PC-3 (cell line): ENCODE measurements around the gene DENND5B. TPM values are rescaled to one million over a fixed set of nuclear protein-coding genes. Genes with fewer than 3 reads are reported as not detected.

ENCODE experiments used
- ATAC-seq: fragments of 200-7000 bp; cut with Tn5 transposase; 2 replicates; pipeline ENCODE4 v1.9.1; 2020; ENCODE audit warnings: mild to moderate bottlenecking, moderate library complexity
- BruUV-seq: library from RNA; stranded (reverse); fragments of 400-500 nt; replicated peaks from 2 replicates; lab custom pipeline; 2021; lab: Mats Ljungman, UMichigan
- CTCF ChIA-PET: fragments of 300-600 bp; sonication (Branson Sonifier 250); formaldehyde crosslinking; loops from one replicate; lab custom pipeline; 2022; ENCODE audit warnings: antibody characterized with exemption; lab: Charles Lee
- POLR2A ChIA-PET: fragments of 300-600 bp; sonication (Branson Sonifier 250); formaldehyde crosslinking; loops from one replicate; lab custom pipeline; 2022; ENCODE audit warnings: antibody characterized with exemption; ENCODE audit not compliant: unreplicated experiment; lab: Charles Lee
- DNase-seq: peaks from one replicate; pipeline ENCODE4 v3.0.0-alpha.2; 2015
- H2AFZ ChIP-seq: fragments of 300-600 bp; sonication (generic); 2 replicates; pipeline ENCODE4 v1.6.0; 2016; ENCODE audit warnings: antibody characterized with exemption, low read length
- H3F3A ChIP-seq: fragments of 300-600 bp; sonication (generic); one replicate; pipeline ENCODE4 v1.6.0; 2017; ENCODE audit warnings: antibody characterized with exemption, low read length, control low read depth, mild to moderate bottlenecking; ENCODE audit not compliant: unreplicated experiment
- H3K27ac ChIP-seq: fragments of 300-600 bp; sonication (generic); 2 replicates; pipeline ENCODE4 v1.5.1; 2016; ENCODE audit warnings: mild to moderate bottlenecking, low read length
- H3K27me3 ChIP-seq: fragments of 300-600 bp; sonication (generic); 2 replicates; pipeline ENCODE4 v1.6.1; 2016; ENCODE audit warnings: low read length, mixed read lengths
- H3K36me3 ChIP-seq: fragments of 300-600 bp; sonication (generic); 2 replicates; pipeline ENCODE4 v1.6.1; 2016; ENCODE audit warnings: low read depth, mixed run types, low read length, mixed read lengths
- H3K4me1 ChIP-seq: fragments of 300-600 bp; sonication (generic); 2 replicates; pipeline ENCODE4 v1.5.1; 2016; ENCODE audit warnings: low read length; ENCODE audit not compliant: insufficient read depth
- H3K4me2 ChIP-seq: fragments of 300-600 bp; sonication (generic); 2 replicates; pipeline ENCODE4 v1.6.0; 2016; ENCODE audit warnings: low read length
- H3K4me3 ChIP-seq: fragments of 300-600 bp; sonication (generic); 2 replicates; pipeline ENCODE4 v1.5.1; 2016; ENCODE audit warnings: mild to moderate bottlenecking, low read length, mixed read lengths
- H3K79me2 ChIP-seq: fragments of 300-600 bp; sonication (generic); 2 replicates; pipeline ENCODE4 v1.6.1; 2017; ENCODE audit warnings: low read length, mixed read lengths
- H3K9ac ChIP-seq: fragments of 300-600 bp; sonication (generic); 2 replicates; pipeline ENCODE4 v1.6.0; 2016; ENCODE audit warnings: mild to moderate bottlenecking, low read length
- H3K9me2 ChIP-seq: fragments of 300-600 bp; sonication (generic); replicated peaks from 2 replicates; pipeline ENCODE4 v1.6.1; 2016; ENCODE audit warnings: mixed run types, low read length, mixed read lengths
- H3K9me3 ChIP-seq: fragments of 300-600 bp; sonication (generic); 2 replicates; pipeline ENCODE4 v1.6.1; 2016; ENCODE audit warnings: low read length, mixed read lengths
- H4K20me1 ChIP-seq: fragments of 300-600 bp; sonication (generic); 2 replicates; pipeline ENCODE4 v1.6.1; 2016; ENCODE audit warnings: low read length, mixed read lengths
- CTCF ChIP-seq: fragments of 300-600 bp; sonication (generic); conservative IDR thresholded peaks from 2 replicates; pipeline ENCODE4 v1.5.1; 2017; ENCODE audit warnings: antibody characterized with exemption, low read depth, mild to moderate bottlenecking, low read length
- EZH2 ChIP-seq: fragments of 300-600 bp; sonication (generic); IDR thresholded peaks from one replicate; pipeline ENCODE4 v1.6.1; 2017; ENCODE audit warnings: antibody characterized with exemption, mild to moderate bottlenecking, low read length; ENCODE audit not compliant: unreplicated experiment
- EZH2phosphoT487 ChIP-seq: fragments of 300-600 bp; sonication (generic); IDR thresholded peaks from 2 replicates; pipeline ENCODE4 v1.6.1; 2018; ENCODE audit warnings: mild to moderate bottlenecking, antibody characterized with exemption, low read length, borderline replicate concordance
- intact Hi-C: fragments of 100-400 bp; cut with micrococcal nuclease; formaldehyde crosslinking; loops from 2 replicates; pipeline ENCODE4 v1.9.0; 2023
- total RNA-seq: library from RNA; depleted of rRNA; stranded (reverse); fragments of >200 nt; gene quantifications from 2 replicates; pipeline ENCODE4 v1.2.3, GENCODE V29; 2014

Gene DENND5B
- total RNA-seq, 1 experiment from 2014 or later = 4.2 TPM

GRCh38 chr12:31568498-31568897, 22.4 kb downstream of the DENND5B start:
- no TSS peak for BruUV-seq
- no peaks in the 10 kb centered on the region for H3K79me2 ChIP-seq

DNA sequence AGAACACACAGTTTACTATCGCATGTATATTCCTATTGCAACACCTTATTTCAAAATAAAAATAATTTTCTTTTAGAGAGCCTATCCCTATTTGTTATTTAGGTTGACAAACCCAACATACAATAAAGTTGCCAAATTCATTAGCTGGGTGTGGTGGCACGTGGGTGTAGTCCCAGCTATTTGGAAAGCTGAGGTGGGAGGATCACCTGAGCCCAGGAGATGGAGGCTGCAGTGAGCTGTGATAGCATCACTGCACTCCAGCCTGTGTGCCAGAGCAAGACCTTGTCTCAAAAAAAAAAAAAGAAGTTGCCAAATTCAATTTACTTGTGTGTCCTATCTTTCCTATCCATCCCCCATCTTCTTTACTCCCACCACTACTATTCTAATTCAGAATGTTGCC, 23.9 kb downstream of the DENND5B start:
- Histone ChIP-seq H3K9me3 (no peaks in the 10 kb centered on the region), H3K4me1 (no peaks in the 10 kb centered on the region), H3K27me3 (no peaks in the 10 kb centered on the region), H3K27ac (no peak overlapping the region), H3K9ac (no peak overlapping the region), H2AFZ (no peak overlapping the region), H3K4me2 (no peak overlapping the region), H3F3A (no peaks in the 10 kb centered on the region), H4K20me1 (no peaks in the 10 kb centered on the region), H3K79me2 (no peaks in the 10 kb centered on the region), H3K4me3 (no peak overlapping the region), H3K36me3 (no peaks in the 10 kb centered on the region), H3K9me2 (no peaks in the 10 kb centered on the region)
- DNase-seq (no peak), ATAC-seq (no peak)
- no peak for TF ChIP-seq EZH2phosphoT487
- no peak for TF ChIP-seq EZH2
- TF ChIP-seq CTCF = no peak
- no TSS peak for BruUV-seq
- POLR2A ChIA-PET = interaction anchor here (0.6 kb wide), 1 partner anchor 59 kb away, joined by 3 read pairs; no protein-coding TSS in a partner anchor
- intact Hi-C loops = no loop called here
- CTCF ChIA-PET = no interaction called here

More at GRCh38 chr12:31568498-31568897, 22.4 kb downstream of the DENND5B start:
- no peaks in the 10 kb centered on the region for H3F3A ChIP-seq
- H3K9me2 ChIP-seq = no peaks in the 10 kb centered on the region
- H2AFZ ChIP-seq = no peak overlapping the region
- H3K36me3 ChIP-seq = no peaks in the 10 kb centered on the region
- ATAC-seq = no peak
- H4K20me1 ChIP-seq = no peaks in the 10 kb centered on the region
- no peaks in the 10 kb centered on the region for H3K9me3 ChIP-seq
- H3K4me1 ChIP-seq = no peaks in the 10 kb centered on the region
- no peak overlapping the region for H3K9ac ChIP-seq
- intact Hi-C loops = no loop called here
- no peak overlapping the region for H3K4me2 ChIP-seq
- POLR2A ChIA-PET = no interaction called here
- CTCF ChIA-PET = no interaction called here
- no peak overlapping the region for H3K27ac ChIP-seq
- H3K4me3 ChIP-seq = no peak overlapping the region
- no peaks in the 10 kb centered on the region for H3K27me3 ChIP-seq
- DNase-seq = no peak
- TF ChIP-seq CTCF = no peak
- no peak for TF ChIP-seq EZH2
- TF ChIP-seq EZH2phosphoT487 = no peak

DNA sequence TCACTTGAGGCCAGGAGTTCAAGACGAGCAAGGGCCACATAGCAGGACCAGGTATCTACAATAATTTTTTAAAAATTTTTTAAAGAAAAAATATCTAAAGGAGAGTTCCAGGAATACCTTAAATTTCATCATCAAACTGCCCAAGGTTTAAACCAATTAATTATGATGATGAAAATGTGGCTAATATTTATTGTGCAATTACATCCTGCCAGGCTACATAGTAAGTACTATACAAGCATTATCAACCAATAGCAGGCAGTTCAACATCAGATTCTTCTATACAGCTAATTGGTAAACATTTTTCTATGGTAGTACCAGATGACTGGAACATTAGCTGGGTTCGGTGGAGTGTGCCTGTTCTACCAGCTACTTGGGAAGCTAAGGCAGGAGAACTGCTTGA, 24.4 kb downstream of the DENND5B start:
- H3K27ac ChIP-seq = no peak overlapping the region
- BruUV-seq = no TSS peak
- no peaks in the 10 kb centered on the region for H3F3A ChIP-seq
- no peaks in the 10 kb centered on the region for H3K79me2 ChIP-seq
- DNase-seq = no peak
- no peak for ATAC-seq
- no peak overlapping the region for H2AFZ ChIP-seq
- H3K4me2 ChIP-seq = no peak overlapping the region
- TF ChIP-seq EZH2 = no peak
- TF ChIP-seq CTCF = no peak
- no peak for TF ChIP-seq EZH2phosphoT487
- ChIA-PET POLR2A (no interaction called here), CTCF (no interaction called here)
- no peaks in the 10 kb centered on the region for H3K27me3 ChIP-seq
- no peaks in the 10 kb centered on the region for H3K36me3 ChIP-seq
- intact Hi-C loops = no loop called here
- H3K9me3 ChIP-seq = no peaks in the 10 kb centered on the region
- no peaks in the 10 kb centered on the region for H3K4me1 ChIP-seq
- no peaks in the 10 kb centered on the region for H4K20me1 ChIP-seq
- no peaks in the 10 kb centered on the region for H3K9me2 ChIP-seq
- no peak overlapping the region for H3K4me3 ChIP-seq
- H3K9ac ChIP-seq = no peak overlapping the region
